Stimulated activated CD4-positive, alpha-beta T cell treated with anti-CD3 and anti-CD28 coated beads, Interleukin-2, amount 100 ng/mL, for 48 hours (primary cell): ENCODE data around the gene PDE4C.

Experiments
- DNase-seq, 2 donors: peaks; one replicate each; pipeline ENCODE4 v3.0.0-alpha.2; 2020

The PDE4C gene

DNA sequence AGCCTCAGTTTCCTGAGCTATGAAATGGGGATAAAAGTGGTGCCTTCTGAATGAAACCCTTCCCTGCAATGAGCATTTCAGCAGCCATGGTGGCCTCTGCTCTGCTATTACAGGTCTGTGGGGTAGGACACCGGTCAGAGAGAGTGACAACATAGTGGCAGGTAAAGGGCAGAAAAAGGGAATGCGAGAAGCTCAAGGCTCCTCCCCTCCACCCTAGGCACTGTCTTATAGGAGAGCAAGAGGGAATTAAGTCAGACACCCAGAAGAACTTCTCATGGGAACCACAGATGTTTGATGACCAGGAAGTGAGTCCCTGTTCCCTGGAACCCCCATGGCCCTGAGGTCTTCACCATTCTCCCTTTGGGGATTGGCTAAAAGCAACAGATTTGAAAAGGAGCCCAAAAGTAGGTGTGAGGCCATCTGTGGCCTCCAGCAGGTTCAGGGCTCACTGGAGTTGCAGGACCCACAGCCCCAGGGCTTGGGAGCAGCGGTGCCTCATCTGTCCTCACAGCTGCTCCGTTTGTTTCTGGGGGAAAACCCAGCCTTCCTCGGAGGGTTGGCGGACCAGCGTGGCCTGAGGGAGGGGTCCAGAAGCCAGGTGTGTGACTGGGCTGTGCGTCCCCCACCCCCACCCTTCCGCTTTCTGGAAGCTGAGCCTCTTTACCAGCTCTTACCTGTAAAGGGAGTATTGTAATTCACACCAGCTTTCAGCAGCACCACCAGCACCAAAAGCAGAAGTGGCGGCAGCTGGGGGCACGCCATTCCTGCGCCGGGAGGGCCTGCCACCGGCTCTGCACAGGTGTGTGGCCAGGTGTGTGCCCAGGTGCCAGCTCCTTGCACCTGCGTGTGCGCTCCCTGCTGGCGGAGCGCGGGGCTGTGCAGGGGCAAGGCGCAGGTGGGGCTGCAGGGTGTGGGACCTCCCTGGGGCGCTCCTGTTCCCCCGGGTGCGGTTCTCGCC is 28.6 kb upstream of the PDE4C start:
- no peak for DNase-seq

DNA sequence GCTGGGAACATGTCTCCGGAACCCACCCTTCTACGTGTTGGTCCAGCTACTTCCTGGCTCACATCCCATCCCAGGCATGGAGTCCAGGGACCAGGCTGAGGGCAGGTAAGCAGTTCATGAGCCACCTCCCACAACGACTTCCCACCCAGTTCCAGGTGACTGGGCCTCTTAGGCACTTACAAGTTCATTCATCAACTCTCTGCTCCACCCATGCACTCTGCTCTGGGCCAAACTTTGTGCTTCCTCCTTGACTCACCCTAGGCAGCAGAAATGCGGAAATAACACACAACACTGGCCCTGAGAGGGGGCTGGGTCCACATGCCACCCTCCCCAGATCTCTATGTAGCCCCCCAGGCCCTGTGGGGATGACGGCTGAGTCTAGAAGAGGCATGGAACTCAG is 27.5 kb upstream of the PDE4C start:
- no peak for DNase-seq

DNA sequence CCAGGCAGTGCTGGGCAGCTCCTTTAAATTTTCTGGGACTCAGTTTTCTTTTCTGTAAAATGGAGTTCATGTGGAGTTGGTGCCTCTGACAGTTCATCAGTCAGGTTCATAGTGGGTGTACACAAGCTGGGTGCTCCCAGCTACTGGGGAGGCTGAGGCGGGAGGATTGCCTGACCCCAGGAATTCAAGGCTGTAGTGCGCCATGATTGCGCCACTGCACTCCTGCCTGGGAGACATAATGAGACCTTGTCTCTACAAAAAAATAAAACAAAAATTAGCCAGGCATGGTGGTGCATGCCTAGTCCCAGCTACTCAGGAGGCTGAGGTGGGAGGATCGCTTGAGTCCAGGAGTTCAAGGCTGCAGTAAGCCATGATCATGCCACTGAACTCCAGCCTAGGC is 26.9 kb upstream of the PDE4C start:
- no peak for DNase-seq

DNA sequence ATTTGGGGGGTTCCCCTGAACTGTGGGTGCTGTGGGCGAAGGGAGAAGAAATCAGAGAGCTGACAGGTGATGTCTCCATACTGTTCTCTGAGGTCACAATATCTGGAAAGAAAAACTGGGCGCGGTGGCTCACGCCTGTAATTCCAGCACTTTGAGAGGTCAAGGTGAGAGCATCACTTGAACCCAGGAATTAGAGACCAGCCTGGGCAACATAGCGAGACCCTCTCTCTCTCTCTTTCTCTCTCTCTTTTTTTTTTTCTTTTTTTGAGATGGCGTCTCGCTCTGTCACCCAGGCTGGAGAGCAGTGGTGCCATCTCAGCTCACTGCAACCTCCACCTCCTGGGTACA is 26.1 kb upstream of the PDE4C start:
- no peak for DNase-seq

DNA sequence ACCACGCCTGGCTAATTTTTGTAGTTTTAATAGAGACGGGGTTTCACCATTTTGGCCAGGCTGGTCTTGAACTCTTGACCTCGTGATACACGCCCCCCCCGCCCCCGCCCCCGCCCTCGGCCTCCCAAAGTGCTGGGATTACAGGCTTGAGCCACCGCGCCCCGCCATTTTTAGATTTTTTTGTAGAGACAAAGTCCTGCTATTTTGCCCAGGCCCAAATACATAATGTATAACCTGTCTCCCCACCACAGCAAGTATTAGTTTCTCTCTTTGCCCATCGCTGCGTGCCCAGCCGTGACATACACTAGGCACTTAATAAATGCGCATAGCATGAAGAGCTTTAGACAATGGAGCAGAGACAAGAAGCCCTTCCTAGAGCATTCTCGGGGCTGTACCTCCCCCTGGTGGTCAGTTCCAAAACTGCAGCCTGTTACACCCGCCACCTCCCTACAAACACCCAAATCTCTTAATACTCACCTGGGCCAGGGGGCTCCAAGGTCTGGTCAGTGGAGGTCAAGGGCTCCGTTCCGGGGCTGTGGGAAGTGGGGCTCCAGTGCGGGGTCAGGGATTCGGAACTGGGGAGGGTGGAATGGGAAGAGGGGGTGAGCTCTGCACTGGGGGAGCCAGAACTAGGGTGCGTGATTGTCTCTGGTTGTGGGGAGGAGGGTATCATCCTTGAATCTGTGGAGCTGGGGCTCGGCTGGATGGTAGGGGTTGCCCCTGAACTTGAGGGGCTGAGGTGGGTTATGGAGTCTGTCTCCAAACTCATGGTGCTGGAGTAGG is 25.5 kb upstream of the PDE4C start:
- DNase-seq, result peak; percentile 84 to 86

DNA sequence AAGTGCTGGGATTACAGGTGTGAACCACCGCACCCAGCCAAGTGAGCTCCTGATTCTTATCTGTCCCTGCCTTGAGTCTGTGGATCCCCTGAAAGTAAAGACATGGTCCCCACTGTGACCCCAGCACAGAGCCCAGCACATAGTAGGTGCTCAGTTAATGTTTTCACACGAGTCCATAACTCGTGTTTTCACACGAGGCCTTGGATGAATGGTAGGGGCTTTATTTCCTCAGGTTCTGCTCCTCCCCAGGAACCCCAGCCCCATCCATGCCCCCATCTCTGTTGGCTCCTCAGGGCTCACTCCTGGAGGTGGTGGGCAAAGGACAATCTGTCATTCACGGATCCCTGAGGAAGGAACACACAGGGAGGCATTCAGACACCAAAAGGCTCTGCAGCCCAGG is 23.6 kb upstream of the PDE4C start:
- DNase-seq, result no peak

DNA sequence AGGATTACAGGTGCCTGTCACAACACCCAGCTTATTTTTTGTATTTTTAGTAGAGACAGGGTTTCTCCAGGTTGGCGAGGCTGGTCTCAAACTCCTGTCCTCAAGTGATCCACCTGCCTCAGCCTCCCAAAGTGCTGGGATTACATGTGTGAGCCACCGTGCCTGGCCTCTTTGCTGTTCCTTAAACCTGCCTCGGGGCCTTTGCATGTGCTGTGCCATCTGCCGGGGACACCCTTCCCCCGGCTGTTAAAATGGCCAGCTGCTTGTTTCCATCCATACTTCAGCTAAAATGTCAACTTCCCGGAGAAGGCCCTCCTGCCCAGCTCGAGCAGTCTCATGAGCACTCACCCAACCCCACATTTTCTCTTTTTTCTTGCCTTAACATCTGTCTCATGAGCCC is 19.1 kb upstream of the PDE4C start:
- no peak for DNase-seq

DNA sequence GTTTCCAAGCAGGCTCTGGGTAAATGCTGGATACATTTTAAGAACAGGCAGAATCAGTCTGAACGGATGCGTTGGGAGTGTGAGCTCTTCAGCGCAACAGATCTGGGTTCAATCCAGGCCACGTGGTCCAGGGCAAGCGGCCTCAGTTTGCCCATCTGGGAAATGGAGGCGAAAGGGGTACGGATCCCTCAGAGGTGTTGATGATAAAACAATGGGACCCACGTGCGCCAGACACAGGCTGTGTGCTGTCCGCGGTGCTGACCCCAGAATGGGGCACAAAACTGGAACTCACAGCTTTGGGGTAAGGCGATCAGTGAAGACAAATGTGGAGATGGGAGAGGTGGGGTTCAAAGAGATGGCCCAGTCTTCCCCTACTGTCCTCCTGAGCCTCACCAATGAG is 13.1 kb upstream of the PDE4C start:
- no peak for DNase-seq

DNA sequence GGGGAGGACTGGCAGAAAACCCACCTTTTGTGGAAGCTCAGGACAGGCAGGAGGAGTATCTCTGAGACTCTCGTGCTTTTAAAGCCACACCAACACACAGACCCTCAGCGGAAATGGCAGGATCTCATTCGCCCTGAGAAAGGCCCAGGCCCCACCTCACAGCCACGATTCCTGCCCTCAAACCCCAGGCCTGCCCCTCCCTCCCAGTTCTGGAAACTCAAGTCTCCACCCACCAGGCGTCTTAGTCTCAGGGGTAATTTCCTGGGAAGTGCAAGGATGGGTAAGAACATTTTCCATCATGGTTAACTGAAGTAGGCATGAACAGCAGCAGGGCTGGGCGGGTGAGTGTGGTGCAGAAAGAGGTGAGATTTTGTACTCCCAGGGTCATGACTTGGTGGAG is 8.0 kb upstream of the PDE4C start:
- no peak for DNase-seq

DNA sequence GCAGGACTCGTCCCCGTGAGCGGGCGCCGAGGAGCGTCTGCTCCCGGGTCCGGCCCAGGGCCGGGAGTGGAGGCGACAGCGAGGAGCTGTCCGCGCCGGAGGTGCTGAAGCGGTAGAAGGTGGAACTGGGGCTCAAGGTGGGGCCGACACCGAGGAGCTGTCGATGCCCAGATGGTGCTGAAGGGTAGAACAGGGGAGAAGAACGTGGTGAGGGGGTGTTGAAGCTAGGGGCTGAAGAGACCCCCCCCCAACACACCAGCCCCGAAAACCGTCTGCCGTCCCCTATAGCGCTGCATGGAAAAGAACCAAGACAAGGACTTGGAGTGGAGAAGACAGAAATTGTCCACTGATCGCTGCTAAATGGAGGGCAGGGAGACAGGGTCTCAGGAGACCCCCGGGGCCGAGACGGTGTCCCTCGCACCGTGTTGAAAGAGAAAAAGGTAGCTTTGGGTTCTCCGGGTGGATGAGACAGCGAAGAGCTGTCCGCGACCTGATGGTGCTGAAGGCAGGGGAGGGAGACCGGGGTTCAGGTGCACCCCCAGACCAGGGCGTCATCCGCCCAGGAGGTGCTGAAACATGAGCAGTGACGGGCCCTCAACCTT is 7.1 kb upstream of the PDE4C start:
- DNase-seq, result peak; percentile 48 to 56

DNA sequence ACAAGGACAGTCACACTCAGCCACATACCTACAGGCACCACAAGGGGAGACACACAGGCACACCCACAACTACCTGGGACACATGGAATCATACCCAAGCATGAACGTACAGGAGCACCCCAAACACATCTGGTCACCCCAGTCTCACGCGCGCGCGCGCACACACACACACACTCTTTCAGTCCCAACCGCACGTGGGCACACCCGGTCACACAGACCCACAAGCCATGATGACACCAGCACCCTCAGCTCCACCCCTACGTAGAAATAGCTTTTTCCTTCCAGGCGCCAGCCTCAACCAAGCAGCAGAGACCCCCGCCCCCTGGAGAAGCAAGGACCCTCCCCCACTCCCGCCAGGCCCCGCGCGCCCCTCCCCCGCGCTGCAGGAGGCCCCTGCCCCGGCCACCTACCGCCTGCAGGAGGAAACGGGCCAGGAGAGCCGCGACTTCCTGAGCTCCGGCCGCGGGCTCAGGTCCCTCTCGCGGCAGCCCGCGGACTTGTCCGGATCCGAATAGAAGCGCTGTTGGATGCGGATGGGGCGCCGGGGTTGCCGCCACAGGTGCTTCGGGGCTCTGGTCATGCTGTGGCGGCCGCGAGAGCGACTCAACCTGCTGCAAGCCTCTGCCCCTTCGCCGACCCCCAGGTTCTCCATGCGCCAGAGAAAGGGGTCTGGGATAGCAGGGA is 6.4 kb upstream of the PDE4C start:
- no peak for DNase-seq

DNA sequence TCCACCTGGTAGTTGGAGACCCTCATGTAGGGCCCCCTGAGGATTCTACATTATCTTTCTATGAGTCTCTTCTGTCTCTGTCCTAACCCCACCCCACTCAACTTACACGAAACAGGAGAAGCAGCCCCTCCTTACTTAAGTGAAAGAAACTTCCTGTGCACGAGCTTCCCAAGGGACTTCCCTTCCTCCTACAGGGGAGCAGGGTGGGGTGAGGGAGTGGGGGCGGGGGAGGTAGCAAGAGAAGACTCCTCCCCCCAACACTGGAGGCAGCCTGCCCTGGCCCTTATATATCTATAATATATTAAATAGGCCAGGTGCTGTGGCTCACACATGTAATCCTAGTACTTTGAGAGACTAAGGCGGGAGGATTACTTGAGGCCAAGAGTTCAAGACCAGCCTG is 5.5 kb upstream of the PDE4C start:
- DNase-seq, result no peak

DNA sequence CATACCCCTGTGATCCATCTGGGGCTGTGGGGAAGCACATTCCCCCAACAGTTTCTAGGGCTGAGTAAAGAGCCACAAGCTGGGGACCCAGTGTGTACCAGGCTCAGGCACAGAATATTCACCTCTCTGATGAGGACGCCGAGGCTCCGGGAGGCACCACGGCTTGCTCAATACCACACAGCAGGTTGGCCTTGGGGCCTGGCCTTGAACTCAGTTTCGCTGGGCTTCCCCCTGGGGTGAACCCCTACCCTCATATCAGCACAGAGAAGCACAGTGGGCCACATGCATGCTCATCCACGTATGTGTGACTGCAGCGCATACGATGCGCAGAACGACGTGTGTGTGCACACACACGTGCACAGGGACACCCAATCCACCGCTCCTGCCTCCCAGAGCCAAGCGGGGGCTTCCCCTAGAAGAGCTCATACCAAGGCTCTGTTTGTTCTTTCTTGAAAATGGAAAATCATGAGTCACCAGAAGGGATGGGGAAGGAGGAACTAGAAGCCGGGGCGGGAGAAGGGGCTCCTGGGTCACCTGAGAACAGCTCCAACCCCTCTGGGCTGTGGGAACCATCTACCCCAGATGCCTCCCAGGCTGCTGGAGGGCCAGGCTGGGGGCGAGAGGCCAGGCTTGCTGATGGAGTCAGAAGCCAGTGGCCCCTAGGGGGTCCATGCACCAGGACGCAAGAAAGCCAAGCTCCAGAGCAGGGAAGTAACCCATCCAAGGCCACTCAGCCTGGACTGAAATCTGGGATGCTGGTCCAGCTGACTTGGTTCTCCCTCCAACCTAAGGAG is 4.9 kb upstream of the PDE4C start:
- no peak for DNase-seq

DNA sequence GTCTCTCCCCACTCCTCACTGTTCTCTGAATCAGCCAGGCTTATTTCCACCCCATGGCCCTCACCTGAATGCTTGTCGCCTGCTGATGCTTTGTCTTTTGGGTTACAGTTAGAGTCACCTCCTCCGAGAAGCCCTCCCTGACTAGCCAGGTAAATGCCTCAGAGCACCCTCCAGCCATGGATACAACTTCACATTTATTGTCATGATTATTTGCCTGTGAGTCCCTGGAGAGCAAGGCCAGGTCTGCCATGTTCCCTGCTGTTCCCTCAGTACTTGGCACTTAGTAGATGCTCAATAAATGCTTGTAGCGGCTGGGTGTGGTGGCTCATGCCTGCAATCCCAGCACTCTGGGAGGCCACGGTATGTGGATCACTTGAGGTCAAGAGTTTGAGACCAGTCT is 3.7 kb upstream of the PDE4C start:
- no peak for DNase-seq

DNA sequence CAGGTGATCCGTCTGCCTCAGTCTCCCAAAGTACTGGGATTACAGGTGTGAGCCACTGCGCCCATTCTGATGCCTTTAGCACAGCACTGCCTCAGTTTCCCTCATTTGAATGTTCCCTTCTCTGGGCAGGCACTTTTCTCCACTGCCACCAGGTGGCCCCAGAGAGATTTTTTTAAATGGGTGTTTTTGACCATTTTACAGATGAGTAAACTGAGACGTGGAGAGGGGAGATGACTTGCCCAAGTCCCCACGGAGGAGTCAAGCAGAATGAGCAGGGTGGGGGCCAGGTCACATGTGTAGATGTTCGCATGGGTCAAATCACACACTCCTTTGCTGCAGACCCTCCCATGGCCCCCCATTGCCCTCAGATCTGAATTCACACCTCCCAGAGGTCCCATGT is 3.2 kb upstream of the PDE4C start:
- no peak for DNase-seq

DNA sequence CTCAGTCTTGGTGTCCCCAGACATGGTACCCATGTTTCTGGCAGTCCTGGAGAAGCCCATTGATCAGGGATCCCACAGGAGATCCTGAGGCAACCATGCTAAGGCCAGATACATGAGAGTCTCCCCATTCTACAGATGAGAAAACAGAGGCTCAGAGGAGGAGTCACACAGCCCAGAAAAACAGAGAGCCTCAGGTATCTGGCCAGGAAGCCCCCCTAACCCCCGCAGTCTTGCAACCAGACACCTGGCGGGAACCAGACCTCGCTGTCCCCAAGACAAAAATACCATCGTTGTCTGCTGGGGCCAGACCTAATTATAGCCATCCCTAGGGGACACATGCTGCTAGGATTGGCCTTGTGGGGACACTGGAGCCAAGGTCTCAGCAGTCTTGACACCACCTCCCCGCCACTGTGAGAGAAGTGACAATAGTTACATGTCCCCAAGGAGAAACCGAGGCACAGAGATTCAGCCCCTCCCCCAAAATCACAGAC is 1.6 kb upstream of the PDE4C start:
- no peak for DNase-seq

DNA sequence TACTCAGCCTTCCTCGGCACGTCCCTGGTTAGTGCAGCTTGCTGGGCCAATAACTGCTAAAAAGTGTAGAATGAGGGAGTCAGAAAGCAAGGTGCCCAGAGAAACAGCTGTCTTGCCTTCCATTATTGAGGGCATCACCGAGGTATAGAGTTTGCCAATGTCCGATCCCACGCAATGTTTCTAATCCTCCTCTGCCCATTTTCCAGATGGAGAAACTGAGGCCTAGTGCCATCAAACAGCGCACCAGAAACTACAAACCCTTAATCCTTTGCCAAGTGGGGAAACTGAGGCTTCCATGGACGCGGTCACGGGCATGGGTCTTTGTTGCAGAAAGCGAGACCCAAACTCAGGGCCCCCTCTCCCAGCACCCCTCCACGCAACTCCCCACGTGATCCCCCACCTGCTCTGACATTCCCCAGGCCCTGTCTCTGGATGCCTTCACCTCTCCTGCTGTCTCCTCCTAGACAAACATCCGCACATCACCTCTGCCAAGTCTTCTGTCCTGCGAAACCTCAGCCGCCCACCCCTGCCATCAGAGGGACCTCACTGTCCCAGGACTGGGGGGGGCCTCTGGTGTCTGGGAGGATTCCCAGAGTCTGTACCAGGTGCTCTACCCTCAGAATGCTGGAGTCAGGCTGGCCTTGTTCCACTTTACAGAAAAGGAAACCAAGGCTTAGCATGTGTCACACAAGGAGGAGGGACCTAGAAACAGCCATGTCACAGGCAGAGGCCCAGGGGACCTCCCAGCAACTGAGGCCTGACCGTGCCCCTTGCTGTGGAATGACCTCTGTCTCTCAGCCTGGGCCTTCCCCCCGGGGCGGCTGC is 930 bp upstream of the PDE4C start:
- DNase-seq, result no peak

DNA sequence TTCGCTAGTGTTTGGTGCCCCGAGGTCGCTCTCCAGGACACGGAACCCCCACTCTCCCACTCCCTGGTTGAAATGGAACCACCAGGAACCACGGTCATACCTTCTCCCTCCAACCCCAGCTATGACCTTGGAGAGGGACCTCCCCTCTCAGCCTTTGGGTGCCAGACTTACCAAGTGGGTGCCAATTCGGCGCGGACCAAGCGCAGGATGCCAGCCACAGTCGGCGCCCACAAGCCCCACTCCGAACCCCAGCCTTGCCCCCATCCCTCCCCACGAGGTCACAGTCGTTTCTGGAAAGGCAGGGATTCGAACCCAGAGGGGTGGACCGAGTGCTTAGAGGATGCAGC is 910 bp downstream of the PDE4C start:
- DNase-seq, result no peak

DNA sequence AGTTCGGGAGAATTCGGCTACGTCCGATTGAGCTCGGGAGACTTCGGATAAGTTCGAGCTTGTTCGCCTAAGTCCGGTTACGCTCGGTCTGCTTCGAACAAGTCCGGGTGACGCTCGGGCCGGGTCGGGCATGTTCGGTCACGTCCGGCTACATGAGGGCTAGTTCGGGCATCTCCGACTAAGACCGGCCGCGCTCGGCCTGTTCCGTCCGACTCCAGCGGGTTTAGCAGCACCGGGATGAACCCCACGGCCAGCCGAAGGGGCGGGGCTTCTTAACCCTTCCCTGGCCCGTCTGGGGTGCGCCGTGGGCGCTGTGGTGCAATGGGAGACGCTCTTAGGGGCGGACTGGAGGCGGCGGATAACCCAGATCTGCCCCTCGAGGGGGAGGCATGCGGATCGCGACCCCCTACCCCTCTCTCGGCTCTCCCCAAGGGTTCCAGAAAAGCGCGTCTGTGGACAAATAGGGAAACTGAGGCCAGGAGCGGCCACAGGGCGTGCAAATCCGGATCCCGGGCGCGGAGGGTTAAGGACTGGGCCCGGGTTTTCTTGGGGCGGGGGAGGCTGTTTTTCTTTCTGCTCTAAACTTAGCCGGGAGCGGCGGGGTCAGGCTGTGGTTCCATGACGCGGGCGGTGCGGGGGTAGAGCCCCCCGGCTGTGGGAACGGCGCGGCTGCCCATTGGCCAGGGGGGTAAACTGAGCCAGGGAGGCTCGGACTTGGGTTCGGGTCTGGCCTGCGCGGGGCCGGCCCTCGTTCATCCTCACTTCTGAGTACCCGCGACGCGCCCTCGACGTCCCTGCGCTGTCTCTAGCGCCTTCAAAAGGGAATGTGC is 1.5 kb downstream of the PDE4C start:
- peak; percentile 91 to 92 for DNase-seq

DNA sequence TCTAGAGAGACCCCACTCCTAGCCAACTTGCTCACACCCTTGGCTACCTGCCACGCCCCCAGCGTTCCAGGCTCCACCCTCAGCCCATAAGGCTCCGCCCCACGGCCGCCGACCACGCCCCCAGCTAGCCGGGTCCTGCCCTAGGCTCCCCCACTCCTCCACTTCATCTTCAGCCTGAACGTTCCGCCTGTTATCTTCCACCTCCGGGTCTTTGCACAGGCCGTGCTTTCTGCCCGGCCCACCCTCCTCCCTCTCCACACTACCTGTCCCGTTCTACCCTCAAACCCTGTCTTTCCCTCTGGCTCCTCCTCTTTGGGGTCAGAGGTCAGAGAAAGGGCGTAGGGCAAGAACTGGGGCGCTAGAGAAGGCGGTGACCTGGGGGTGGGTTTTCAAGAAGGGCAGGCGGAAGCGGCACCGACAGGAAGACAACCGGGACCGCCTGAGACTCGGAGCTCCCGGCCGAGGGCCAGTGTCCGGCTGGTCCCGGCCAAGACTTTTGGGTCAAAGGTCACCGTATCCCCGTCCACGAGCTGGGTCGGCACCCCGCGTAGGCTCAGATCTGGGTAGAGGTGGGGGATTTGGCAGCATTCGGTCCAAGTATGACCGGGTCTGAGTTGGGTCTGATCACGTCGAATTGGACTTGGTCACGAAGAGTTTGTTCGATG is 2.2 kb downstream of the PDE4C start:
- peak in 1 of 2 donors; percentile 47 for DNase-seq
